GM12878 (cell line): ENCODE measurements around the gene SIL1. TPM values are rescaled to one million over a fixed set of nuclear protein-coding genes. Genes with fewer than 3 reads are reported as not detected.

ENCODE experiments used
- ATAC-seq: fragments of 200-7000 bp; cut with Tn5 transposase; 3 replicates; pipeline ENCODE4 v1.9.1; 2020; ENCODE audit warnings: mild to moderate bottlenecking, moderate library complexity
- BruUV-seq: library from RNA; stranded (reverse); fragments of 400-500 nt; replicated peaks from 2 replicates; lab custom pipeline; 2021; lab: Mats Ljungman, UMichigan
- CTCF ChIA-PET: fragments of 300-600 bp; sonication (Branson Sonifier 250); formaldehyde crosslinking; extraction: SDS; loops from one replicate; lab custom pipeline; 2021; ENCODE audit warnings: inconsistent platforms; lab: Yijun Ruan, JAX
- POLR2A ChIA-PET: fragments of 350-600 bp; formaldehyde crosslinking; extraction: SDS; loops from one replicate; lab custom pipeline; 2021; ENCODE audit warnings: inconsistent platforms; lab: Charles Lee
- RAD21 ChIA-PET: fragments of 300-600 bp; sonication (Branson Sonifier 250); formaldehyde crosslinking; loops from one replicate; lab custom pipeline; 2023; ENCODE audit warnings: antibody characterized with exemption; ENCODE audit not compliant: unreplicated experiment; lab: Charles Lee
- SMC1A ChIA-PET: fragments of 300-600 bp; sonication (Branson Sonifier 250); formaldehyde crosslinking; loops from one replicate; lab custom pipeline; 2023; ENCODE audit not compliant: unreplicated experiment, uncharacterized antibody; lab: Charles Lee
- DNase-seq: peaks from one replicate; pipeline ENCODE4 v3.0.0-alpha.2; 2011; ENCODE audit warnings: low read depth, low spot score
- FAIRE-seq: peaks from 3 replicates; lab custom pipeline; 2011; peaks lifted over from hg19 to GRCh38; lab: Jason Lieb, UNC
- H2AFZ ChIP-seq: 2 replicates; pipeline ENCODE4 v1.6.0; 2011; ENCODE audit warnings: low read depth, low read length, control low read depth; ENCODE audit not compliant: control insufficient read depth
- H3K27ac ChIP-seq: 2 replicates; pipeline ENCODE4 v1.5.1; 2011; ENCODE audit warnings: control low read depth; ENCODE audit not compliant: control insufficient read depth, insufficient read depth
- H3K27me3 ChIP-seq, 2 experiments: replicated peaks in 1 of 2; 2 replicates each; pipeline versions ENCODE4 v1.6.0 to v1.6.1; 2011; ENCODE audit warnings: low read length in 1 of 2; ENCODE audit not compliant: control insufficient read depth in 2 of 2, insufficient read depth in 2 of 2
- H3K36me3 ChIP-seq, 2 experiments: 2 replicates each; pipeline ENCODE4 v1.5.1; 2011; ENCODE audit warnings: low read length in 1 of 2; ENCODE audit not compliant: control insufficient read depth in 2 of 2, insufficient read depth in 2 of 2
- H3K4me1 ChIP-seq: 2 replicates; pipeline ENCODE4 v1.6.1; 2011; ENCODE audit warnings: mild to moderate bottlenecking, low read length, moderate library complexity, mixed read lengths; ENCODE audit not compliant: control insufficient read depth, insufficient read depth
- H3K4me2 ChIP-seq: 2 replicates; pipeline ENCODE4 v1.6.0; 2011; ENCODE audit warnings: control low read depth; ENCODE audit not compliant: control insufficient read depth, insufficient read depth
- H3K4me3 ChIP-seq: fragments of 200-600 bp; sonication (generic); 2 replicates; pipeline ENCODE4 v1.5.1; 2016
- H3K79me2 ChIP-seq: 2 replicates; pipeline ENCODE4 v1.6.0; 2011; ENCODE audit warnings: low read length; ENCODE audit not compliant: control insufficient read depth, insufficient read depth
- H3K9ac ChIP-seq: 2 replicates; pipeline ENCODE4 v1.8.0; 2011; ENCODE audit warnings: low read length, control low read depth, mixed read lengths; ENCODE audit not compliant: control insufficient read depth, insufficient read depth
- H3K9me3 ChIP-seq: replicated peaks from 3 replicates; pipeline ENCODE4 v1.5.1; 2011; ENCODE audit warnings: mild to moderate bottlenecking, low read length; ENCODE audit not compliant: control insufficient read depth, insufficient read depth
- H4K20me1 ChIP-seq: 2 replicates; pipeline ENCODE4 v1.6.0; 2011; ENCODE audit not compliant: control insufficient read depth, insufficient read depth
- CEBPZ ChIP-seq: fragments of 150-350 bp; IDR thresholded peaks from 2 replicates; pipeline ENCODE4 v1.6.1; 2016; ENCODE audit warnings: low read depth, low read length
- CREM ChIP-seq: IDR thresholded peaks from 2 replicates; pipeline ENCODE4 v1.6.1; 2014; ENCODE audit warnings: antibody characterized with exemption, low read depth
- EP300 ChIP-seq, 2 experiments: fragments of 150-350 bp in 1 of 2; IDR thresholded peaks; 2 replicates each; pipeline ENCODE4 v1.6.1; 2011 to 2012; ENCODE audit warnings: low read depth in 2 of 2, low read length in 2 of 2, borderline replicate concordance in 1 of 2, improper control_type of control experiment in 1 of 2, inconsistent platforms in 1 of 2; ENCODE audit not compliant: control insufficient read depth in 1 of 2
- ETV6 ChIP-seq, 2 experiments: fragments of 450-650 bp in 1 of 2; IDR thresholded peaks in 1 of 2; conservative IDR thresholded peaks in 1 of 2; 2 replicates each; pipeline ENCODE4 v1.6.1; 2014; ENCODE audit warnings: antibody characterized with exemption in 1 of 2, borderline replicate concordance in 1 of 2, low read depth in 1 of 2, mild to moderate bottlenecking in 1 of 2, moderate library complexity in 1 of 2
- FOXM1 ChIP-seq: IDR thresholded peaks from 2 replicates; pipeline ENCODE4 v1.6.1; 2012; ENCODE audit warnings: low read depth, mild to moderate bottlenecking, inconsistent platforms, low read length, moderate library complexity
- IKZF1 ChIP-seq: fragments of 450-650 bp; conservative IDR thresholded peaks from 2 replicates; pipeline ENCODE4 v1.6.1; 2017; ENCODE audit warnings: antibody characterized with exemption, mild to moderate bottlenecking
- MYB ChIP-seq: fragments of 150-350 bp; IDR thresholded peaks from 2 replicates; pipeline ENCODE4 v1.6.1; 2014; ENCODE audit warnings: mild to moderate bottlenecking, low read depth, low read length, borderline replicate concordance
- NR2C2 ChIP-seq: IDR thresholded peaks from 2 replicates; pipeline ENCODE4 v1.6.1; 2011; ENCODE audit warnings: borderline replicate concordance, low read depth; ENCODE audit not compliant: control insufficient read depth, insufficient read length
- PRDM15 ChIP-seq: fragments of 450-650 bp; formaldehyde crosslinking; IDR thresholded peaks from 2 replicates; pipeline ENCODE4 v1.4.0; 2020; ENCODE audit warnings: mild to moderate bottlenecking, moderate library complexity
- RAD21 ChIP-seq: IDR thresholded peaks from 2 replicates; pipeline ENCODE4 v1.6.1; 2011; ENCODE audit warnings: mild to moderate bottlenecking, low read depth, low read length, moderate library complexity; ENCODE audit not compliant: insufficient read depth
- RUNX3 ChIP-seq: IDR thresholded peaks from 2 replicates; pipeline ENCODE4 v1.6.1; 2012; ENCODE audit warnings: low read length, inconsistent platforms
- SRF ChIP-seq, 2 experiments: IDR thresholded peaks; 2 replicates each; pipeline ENCODE4 v1.6.1; 2011; ENCODE audit warnings: low read depth in 2 of 2, low read length in 2 of 2, mild to moderate bottlenecking in 1 of 2, moderate library complexity in 1 of 2
- TCF3 ChIP-seq: IDR thresholded peaks from 2 replicates; pipeline ENCODE4 v1.6.1; 2012; ENCODE audit warnings: low read depth, mild to moderate bottlenecking, low read length, borderline replicate concordance; ENCODE audit not compliant: insufficient read depth
- YY1 ChIP-seq: IDR thresholded peaks from 2 replicates; pipeline ENCODE4 v1.6.1; 2011; ENCODE audit warnings: low read depth, mild to moderate bottlenecking, low read length
- ZBTB33 ChIP-seq: fragments of 450-650 bp; IDR thresholded peaks from 2 replicates; pipeline ENCODE4 v1.6.1; 2017; ENCODE audit warnings: mild to moderate bottlenecking
- ZNF207 ChIP-seq: fragments of 450-650 bp; IDR thresholded peaks from 2 replicates; pipeline ENCODE4 v1.6.1; 2014; ENCODE audit warnings: antibody characterized with exemption, mild to moderate bottlenecking, borderline replicate concordance
- WGBS: methylation state at CpG from one replicate; pipeline ENCODE4 v1.1.6; 2016; ENCODE audit warnings: low lambda C conversion rate; ENCODE audit not compliant: insufficient replicate concordance, insufficient coverage; ENCODE audit errors: missing lambda C conversion rate; 5-methylcytosine and 5-hydroxymethylcytosine counted together
- in situ Hi-C: fragments of 300-500 bp; cut with MboI; formaldehyde crosslinking; loops from 9 replicates; pipeline ENCODE4 v1.14.3; 2018; ENCODE audit warnings: mixed read lengths
- intact Hi-C: fragments of 100-400 bp; cut with micrococcal nuclease; formaldehyde crosslinking; loops from one replicate; pipeline ENCODE4 v1.14.2; 2022; ENCODE audit not compliant: unreplicated experiment
- polyA plus RNA-seq, 11 experiments: library from polyadenylated mRNA; depleted of rRNA in 4 of 11; unstranded in 6 of 11; stranded (reverse) in 5 of 11; fragments of >200 nt; fragmentation: Nextera tagmentation in 4 of 11; fragmentation: Illumina TruSeq in 1 of 11; extraction: Ambion mirVana in 4 of 11; extraction: Trizol in 1 of 11; gene quantifications; 1 replicate in 1 of 11; 2 replicates in 10 of 11; pipeline versions ENCODE4 v1.2.1 to v1.2.3, GENCODE V29; 2011 to 2016; ENCODE audit warnings: inconsistent platforms in 2 of 11, missing spikeins in 2 of 11, low read depth in 1 of 11
- total RNA-seq, 4 experiments: library from RNA; depleted of rRNA in 3 of 4; stranded (reverse); fragments of >200 nt in 3 of 4; fragmentation: Illumina TruSeq in 1 of 4; extraction: Trizol in 1 of 4; gene quantifications; 2 replicates each; pipeline versions ENCODE4 v1.2.1 to v1.2.3, GENCODE V29; 2013 to 2021

Gene SIL1
- total and polyA plus RNA-seq, 10 of the 15 experiments (the other 5 are each of a cell fraction or from before 2014, with no cell fraction given) = 4.1 to 49.8 (median 29.4) TPM

GRCh38 chr5:138981131-138981530 lies 217.0 kb downstream of the SIL1 start:
- WGBS = 100% methylated on average over 1 of the region's 3 CpGs
- ChIA-PET SMC1A (no interaction called here), RAD21 (no interaction called here), POLR2A (no interaction called here), CTCF (no interaction called here)
- FAIRE-seq (no peak), DNase-seq (no peak), ATAC-seq (no peak)
- H3K4me3 ChIP-seq = no peak overlapping the region
- intact Hi-C loops = no loop called here
- no peaks in the 10 kb centered on the region for H3K27me3 ChIP-seq
- H4K20me1 ChIP-seq = no peaks in the 10 kb centered on the region
- no peaks in the 10 kb centered on the region for H3K79me2 ChIP-seq
- no peaks in the 10 kb centered on the region for H3K9me3 ChIP-seq
- H3K27ac ChIP-seq = no peak overlapping the region
- in situ Hi-C loops = no loop called here
- H3K9ac ChIP-seq = no peak overlapping the region
- BruUV-seq = no TSS peak
- no peaks in the 10 kb centered on the region for H3K36me3 ChIP-seq
- no peak overlapping the region for H2AFZ ChIP-seq
- no peak overlapping the region for H3K4me2 ChIP-seq
- H3K4me1 ChIP-seq = no peaks in the 10 kb centered on the region
- TF ChIP-seq FOXM1 (no peak), CEBPZ (no peak), RAD21 (no peak), YY1 (no peak), CREM (no peak), SRF (IDR thresholded peaks at IDR 0.05; ENCODE audit: low read depth in 2 of 2, low read length in 2 of 2) (no peak), PRDM15 (no peak), RUNX3 (no peak), NR2C2 (no peak), ZNF207 (no peak), TCF3 (no peak), ZBTB33 (no peak), EP300 (IDR thresholded peaks at IDR 0.05; ENCODE audit: borderline replicate concordance in 1 of 2, control insufficient read depth in 1 of 2, low read depth in 2 of 2, low read length in 2 of 2) (no peak), IKZF1 (no peak), ETV6 (conservative IDR thresholded peaks at IDR 0.05 in 1 of 2, IDR thresholded peaks at IDR 0.05 in 1 of 2; ENCODE audit: borderline replicate concordance in 1 of 2, low read depth in 1 of 2) (no peak), MYB (no peak)
